AG08395 (cell line): Measurements from ENCODE around the gene IFNA4.
"Not testable (repeated sequence)": the region's sequence is repeated elsewhere in the genome, so short reads cannot be mapped to it uniquely, and the experiment has no call there.

Source experiments
- DNase-seq: peaks from one replicate; pipeline ENCODE4 v3.0.0; 2012; ENCODE audit warnings: mixed read lengths, low spot score

Gene IFNA4

DNA sequence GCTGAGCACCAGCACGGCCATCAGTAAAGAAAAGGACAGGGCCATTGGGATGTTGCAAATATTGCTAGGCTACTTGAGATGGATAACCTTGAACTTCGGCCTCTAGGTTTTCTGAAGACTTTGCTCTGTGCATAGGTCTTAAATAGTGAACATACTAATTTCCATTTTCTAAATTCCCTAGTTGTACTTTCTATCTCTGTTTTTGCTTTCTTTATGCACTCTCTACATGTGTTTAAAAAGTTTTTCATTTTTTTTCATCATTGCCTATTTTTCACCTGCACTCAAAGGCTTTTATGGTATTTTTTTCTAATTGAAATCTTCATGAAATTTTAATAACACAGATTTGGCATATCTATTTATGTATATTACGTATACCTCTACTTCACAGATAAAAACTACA is at the start of gene IFNA4:
Gene IFNA4, minus strand, starts transcription at position 101 of the 400 bp plus-strand sequence. Its CDS starts 56 bp downstream, at position 45.
- DNase-seq = not testable (repeated sequence)

DNA sequence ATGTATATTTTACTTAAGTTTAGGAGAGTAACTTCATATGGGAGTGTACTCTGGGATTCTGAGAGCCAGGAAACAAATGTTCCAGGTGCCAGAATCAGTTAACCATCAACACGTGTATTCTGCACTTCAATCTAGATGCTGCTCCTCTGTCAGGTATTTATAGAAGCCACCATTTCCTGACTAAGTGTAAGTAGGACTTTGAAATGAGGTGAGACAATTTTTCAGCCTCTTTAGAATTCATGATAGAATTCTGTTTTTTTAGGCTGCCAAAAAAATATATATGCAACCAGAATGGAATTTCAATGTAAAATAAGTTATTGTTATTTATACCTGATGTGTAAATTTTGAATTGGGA is 49.0 kb upstream of the IFNA4 start:
- DNase-seq = not testable (repeated sequence)

DNA sequence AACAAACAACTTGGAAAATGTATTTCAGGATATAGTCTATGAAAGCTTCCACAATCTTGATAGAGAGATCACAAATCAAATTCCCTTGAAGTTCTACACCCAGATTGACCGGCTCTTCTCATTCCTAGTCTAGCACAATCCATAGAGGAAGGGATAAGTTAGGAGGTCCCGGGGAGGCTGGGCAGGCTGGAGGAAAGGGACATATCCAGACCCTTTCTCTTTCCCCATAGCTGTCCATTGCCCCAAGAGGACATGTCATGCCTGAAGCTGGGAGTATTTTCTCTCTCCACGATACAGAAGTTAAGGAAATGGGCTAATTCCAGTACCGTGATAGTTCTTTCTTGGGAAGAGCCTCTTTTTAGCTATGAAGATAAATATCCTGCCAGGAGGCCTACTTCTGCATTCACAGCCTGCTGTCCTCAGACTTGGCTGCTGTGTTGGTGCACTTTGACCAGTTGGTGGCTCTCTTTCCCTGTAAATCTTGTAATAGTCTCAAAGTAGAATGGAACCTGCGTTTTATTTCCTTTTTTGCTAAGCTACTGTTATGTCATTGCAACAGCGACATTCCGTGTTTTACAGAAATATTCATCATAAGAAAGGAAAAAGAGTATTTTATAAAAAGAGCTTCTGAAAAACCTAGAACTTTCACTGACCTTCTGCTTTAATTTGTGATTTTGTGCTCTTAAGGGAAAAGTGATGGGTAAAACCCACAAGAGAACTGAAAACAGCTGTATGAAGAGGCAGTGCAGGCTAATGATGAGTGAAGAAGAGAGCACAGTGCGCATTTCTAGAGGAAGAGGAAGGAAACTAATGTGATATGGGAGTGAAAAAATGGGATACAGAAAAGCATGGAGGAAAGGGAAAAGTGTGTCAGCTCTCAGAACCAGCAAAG is 48.3 kb upstream of the IFNA4 start:
- DNase-seq = peak; percentile 41

DNA sequence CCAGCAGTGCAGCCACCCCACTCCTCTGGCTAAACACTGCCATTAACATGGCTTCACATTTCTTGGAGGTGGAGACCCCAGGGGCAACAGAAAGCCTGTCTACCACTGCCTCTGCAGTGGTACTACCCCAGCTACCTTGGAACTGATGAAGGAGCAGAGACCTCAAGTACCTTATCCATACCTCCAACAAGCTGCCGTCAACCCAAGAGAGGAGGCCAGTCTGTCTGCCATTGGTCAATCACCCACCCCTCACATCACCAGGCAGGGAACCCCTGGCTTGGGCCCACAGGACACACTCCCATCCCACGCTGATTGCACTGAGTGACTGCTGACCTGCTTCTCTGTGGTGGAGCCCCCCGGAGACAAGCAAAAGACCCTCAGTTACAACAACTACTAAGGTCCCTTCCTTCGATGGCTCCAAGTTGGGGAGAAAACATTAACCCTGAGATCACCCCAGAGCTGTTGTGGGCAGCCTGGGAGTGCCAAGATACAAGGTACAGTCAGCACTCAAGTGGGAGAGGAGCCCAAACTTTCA is 46.8 kb upstream of the IFNA4 start:
- DNase-seq = no peak

DNA sequence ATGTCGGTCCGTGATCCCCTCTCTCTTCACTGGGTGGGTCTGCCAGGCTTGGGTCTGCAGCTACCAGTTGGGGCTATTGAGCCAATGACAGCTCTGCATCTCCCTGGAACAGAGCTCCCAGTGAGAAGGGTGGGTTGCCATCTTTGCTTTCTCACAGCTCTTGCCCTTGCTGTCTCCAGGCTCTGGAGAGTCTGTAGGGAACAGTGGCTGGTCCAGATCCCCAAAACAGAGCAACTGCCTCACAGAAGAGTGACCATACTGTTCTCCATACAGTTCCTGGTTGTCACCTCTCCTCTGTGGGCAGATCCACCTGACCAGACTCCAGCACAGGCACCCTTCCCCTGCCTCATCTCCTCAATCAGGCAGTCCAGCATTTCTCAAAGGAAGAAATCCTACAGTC is 45.9 kb upstream of the IFNA4 start:
- no peak for DNase-seq

DNA sequence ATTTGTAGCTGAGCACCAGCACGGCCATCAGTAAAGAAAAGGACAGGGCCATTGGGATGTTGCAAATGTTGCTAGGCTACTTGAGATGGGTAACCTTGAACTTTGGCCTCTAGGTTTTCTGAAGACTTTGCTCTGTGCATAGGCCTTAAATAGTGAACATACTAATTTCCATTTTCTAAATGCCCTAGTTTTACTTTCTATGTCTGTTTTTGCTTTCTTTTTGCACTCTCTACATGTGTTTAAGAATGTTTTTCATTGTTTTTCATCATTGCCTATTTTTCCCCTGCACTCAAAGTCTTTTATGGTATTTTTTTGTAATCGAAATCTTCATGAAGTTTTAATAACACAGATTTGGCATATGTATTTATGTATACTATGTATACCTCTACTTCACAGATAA is 40.7 kb upstream of the IFNA4 start, which contains the start of gene IFNA17:
Gene IFNA17, minus strand, starts transcription at position 101 of the 400 bp plus-strand sequence. Its CDS starts 49 bp downstream, at position 52.
- DNase-seq = no peak

DNA sequence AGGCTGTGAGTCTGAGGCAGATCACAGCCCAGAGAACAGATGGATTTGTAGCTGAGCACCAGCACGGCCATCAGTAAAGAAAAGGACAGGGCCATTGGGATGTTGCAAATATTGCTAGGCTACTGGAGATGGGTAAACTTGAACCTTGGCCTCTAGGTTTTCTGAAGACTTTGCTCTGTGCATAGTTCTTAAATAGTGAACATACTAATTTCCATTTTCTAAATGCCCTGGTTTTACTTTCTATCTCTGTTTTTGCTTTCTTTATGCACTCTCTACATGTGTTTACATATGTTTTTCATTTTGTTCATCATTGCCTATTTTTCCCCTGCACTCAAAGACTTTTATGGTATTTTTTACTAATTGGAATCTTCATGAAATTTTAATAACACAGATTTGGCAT is 29.8 kb upstream of the IFNA4 start, which contains the start of gene IFNA16:
Gene IFNA16, minus strand, starts transcription at position 101 of the 400 bp plus-strand sequence. Its CDS starts 6 bp downstream, at position 95.
- not testable (repeated sequence) for DNase-seq

DNA sequence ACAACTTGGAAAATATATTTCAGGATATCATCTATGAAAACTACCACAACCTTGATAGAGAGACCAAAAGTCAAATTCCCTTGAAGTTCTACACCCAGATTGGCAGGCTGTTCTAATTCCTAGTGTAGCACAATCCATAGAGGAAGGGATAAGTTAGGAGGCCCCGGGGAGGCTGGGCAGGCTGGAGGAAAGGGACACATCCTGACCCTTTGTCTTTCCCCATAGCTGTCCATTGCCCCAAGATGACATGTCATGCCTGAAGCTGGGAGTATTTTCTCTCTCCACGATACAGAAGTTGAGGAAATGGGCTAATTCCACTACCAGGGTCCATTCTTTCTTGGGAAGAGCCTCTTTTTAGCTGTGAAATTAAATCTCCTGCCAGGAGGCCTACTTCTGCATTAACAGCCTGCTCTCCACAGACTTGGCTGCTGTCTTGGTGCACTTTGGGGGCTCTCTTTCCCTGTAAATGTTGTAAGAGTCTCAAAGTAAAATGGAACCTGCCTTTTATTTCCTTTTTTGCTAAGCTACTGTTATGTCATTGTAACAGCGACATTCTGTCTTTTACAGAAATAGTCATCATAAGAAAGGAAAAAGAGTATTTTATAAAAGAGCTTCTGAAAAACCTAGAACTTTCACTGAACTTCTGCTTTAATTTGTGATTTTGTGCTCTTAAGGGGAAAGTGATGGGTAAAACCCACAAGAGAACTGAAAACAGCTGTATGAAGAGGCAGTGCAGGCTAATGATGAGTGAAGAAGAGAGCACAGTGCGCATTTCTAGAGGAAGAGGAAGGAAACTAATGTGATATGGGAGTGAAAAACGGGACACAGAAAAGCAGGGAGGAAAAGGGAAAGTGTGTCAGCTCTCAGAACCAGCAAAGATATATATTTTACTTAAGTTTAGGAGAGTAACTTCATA is 26.3 kb upstream of the IFNA4 start:
- peak; percentile 4 for DNase-seq

DNA sequence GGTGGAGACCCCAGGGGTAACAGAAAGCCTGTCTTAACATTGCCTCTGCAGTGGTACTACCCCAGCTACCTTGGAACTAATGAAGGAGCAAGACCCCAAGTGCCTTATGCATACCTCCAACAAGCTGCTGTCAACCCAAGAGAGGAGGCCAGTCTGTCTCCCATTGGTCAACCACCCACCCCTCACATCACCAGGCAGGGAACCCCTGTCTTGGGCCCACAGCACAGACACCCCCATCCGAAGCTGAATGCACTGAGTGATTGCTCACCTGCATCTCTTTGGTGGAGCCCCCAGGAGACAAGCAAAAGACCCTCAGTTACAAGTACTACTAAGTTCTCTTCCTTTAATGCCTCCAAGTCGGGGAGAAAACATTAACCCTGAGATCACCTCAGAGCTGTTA is 24.8 kb upstream of the IFNA4 start:
- not testable (repeated sequence) for DNase-seq

DNA sequence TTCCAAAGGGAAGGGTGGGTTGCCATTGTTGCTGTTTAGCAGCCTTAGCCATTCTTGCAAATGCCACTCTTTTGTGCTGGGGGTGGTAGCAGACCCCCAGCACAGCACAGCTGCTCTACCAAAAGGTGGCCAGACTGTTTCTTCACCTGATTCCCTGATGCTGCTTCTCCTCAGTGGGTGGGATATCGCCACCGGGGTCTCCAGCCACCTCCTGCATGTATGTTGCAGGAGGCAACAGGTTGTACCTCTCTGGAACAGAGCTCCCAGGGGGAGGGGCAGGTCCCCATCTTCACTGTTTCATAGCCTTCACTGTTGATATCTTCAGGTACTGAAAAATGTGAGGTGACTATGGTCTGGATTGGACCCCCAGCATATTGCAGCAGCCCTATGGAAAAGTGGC is 23.4 kb upstream of the IFNA4 start:
- DNase-seq = not testable (repeated sequence)

DNA sequence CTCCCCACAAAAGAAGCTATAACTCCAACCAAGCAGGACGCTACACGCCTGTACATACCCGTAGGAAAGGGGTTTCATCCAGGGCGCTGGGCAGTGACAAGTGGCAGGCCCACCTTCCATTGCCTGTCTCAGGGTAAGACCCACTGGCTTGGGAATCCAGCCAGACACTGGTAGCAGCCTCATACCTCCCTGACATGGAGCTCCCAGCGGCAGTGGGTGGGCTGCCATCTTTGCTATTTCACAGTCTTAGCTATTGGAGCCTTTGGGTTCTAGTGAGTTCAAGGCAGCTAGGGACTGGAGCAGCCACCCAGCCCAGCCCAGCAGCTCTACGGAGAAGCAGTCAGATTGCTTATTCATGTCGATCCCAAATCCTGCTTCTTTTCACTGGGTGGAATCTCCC is 22.9 kb upstream of the IFNA4 start:
- no peak for DNase-seq

DNA sequence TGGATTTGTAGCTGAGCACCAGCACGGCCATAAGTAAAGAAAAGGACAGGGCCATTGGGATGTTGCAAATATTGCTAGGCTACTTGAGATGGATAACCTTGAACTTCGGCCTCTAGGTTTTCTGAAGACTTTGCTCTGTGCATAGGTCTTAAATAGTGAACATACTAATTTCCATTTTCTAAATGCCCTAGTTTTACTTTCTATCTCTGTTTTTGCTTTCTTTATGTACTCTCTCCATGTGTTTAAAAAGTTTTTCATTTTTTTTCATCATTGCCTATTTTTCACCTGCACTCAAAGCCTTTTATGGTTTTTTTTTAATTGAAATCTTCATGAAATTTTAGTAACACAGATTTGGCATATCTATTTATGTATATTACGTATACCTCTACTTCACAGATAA is 19.7 kb upstream of the IFNA4 start, which contains the start of gene IFNA10:
Gene IFNA10, minus strand, starts transcription at position 101 of the 400 bp plus-strand sequence. Its CDS starts 46 bp downstream, at position 55.
- not testable (repeated sequence) for DNase-seq

DNA sequence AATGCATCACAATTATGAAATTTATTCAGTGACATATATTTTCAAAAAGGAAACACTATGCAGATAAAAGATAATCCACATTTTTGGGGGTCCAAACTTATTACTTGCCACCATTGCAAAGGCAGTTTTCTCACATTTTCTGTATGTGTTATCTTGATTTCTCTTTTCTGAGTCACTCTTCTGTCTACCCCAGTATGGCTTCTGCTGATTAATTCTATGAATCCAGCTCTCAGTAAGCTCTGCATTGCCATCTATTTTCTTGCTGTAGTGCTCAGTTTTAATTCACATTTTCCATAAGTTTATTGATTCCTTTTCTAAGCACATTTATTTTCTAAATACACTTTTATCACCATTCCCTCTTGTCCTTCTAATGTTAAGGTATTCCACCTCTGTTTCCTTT is 17.8 kb upstream of the IFNA4 start:
- DNase-seq = no peak

DNA sequence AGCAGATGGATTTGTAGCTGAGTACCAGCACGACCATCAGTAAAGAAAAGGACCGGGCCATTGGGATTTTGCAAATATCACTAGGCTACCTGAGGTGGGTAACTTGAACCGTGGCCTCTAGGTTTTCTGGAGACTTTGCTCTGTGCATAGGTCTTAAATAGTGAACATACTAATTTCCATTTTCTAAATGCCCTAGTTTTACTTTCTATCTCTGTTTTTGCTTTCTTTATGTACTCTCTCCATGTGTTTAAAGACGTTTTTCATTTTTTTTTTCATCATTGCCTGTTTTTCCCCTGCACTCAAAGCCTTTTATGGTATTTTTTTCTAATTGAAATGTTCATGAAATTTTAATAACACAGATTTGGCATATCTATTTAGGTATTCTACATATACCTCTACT is 14.7 kb upstream of the IFNA4 start, which contains the start of gene IFNA7:
Gene IFNA7, minus strand, starts transcription at position 101 of the 400 bp plus-strand sequence. Its CDS starts 40 bp downstream, at position 61.
- not testable (repeated sequence) for DNase-seq

DNA sequence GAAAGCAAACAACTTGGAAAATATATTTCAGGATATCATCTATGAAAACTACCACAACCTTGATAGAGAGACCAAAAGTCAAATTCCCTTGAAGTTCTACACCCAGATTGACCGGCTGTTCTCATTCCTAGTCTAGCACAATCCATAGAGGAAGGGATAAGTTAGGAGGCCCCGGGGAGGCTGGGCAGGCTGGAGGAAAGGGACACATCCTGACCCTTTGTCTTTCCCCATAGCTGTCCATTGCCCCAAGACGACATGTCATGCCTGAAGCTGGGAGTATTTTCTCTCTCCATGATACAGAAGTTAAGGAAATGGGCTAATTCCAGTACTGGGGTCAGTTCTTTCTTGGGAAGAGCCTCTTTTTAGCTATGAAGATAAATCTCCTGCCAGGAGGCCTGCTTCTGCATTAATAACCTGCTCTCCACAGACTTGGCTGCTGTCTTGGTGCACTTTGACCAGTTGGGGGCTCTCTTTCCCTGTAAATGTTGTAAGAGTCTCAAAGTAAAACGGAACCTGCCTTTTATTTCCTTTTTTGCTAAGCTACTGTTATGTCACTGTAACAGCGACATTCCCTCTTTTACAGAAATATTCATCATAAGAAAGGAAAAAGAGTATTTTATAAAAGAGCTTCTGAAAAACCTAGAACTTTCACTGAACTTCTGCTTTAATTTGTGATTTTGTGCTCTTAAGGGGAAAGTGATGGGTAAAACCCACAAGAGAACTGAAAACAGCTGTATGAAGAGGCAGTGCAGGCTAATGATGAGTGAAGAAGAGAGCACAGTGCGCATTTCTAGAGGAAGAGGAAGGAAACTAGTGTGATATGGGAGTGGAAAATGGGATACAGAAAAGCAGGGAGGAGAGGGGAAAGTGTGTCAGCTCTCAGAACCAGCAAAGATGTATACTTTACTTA is 7.7 kb upstream of the IFNA4 start:
- DNase-seq = peak; percentile 3

DNA sequence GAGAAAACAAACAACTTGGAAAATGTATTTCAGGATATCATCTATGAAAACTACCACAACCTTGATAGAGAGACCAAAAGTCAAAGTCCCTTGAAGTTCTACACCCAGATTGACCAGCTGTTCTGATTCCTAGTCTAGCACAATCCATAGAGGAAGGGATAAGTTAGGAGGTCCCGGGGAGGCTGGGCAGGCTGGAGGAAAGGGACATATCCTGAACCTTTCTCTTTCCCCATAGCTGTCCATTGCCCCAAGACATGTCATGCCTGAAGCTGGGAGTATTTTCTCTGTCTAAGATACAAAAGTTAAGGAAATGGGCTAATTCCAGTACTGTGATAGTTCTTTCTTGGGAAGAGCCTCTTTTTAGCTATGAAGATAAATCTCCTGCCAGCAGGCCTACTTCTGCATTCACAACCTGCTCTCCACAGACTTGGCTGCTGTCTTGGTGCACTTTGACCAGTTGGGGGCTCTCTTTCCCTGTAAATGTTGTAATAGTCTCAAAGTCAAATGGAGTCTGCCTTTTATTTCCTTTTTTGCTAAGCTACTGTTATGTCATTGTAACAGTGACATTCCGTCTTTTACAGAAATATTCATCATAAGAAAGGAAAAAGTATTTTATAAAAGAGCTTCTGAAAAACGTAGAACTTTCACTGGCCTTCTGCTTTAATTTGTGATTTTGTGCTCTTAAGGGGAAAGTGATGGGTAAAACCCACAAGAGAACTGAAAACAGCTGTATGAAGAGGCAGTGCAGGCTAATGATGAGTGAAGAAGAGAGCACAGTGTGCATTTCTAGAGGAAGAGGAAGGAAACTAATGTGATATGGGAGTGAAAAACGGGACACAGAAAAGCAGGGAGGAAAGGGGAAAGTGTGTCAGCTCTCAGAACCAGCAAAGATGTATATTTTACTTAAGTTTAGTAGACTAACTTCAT is 4.3 kb downstream of the IFNA4 start:
- DNase-seq = not testable (repeated sequence)

DNA sequence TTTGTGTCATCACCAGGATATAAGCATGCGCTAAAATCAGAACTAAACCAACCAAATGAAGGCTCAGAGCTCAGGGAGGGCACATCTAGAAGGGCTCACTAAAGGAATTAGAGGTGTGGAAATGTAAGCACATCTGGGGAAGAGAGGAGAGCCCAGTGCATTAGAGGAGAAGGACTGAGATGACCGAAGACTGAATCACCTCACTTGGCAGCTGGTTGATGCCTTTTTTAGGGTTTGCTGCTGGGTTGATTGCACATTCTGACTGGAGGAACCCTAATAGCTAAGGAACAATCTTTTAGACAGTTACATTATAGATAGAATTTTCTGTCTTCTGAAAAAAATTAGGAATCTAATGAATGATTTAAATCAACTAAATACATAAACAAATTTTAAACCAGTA is 12.7 kb downstream of the IFNA4 start:
- DNase-seq = peak; percentile 4

DNA sequence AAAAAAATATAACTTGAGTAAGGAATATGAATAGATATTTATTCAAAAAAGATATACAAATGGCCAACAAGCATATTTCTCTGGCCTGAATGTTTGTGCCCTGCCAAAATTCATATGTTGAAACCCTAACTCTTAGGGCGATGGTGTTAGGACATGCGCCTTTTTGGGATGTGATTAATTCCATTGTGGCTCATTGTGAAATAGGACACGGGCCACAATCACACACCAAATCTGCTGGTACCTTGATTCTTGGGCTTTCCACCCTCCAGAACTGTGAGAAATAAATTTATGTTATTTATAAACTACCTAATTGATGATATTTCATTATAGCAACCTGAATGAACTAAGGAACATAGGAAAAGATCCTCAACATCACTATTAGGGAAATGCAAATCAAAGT is 15.2 kb downstream of the IFNA4 start:
- DNase-seq = no peak

DNA sequence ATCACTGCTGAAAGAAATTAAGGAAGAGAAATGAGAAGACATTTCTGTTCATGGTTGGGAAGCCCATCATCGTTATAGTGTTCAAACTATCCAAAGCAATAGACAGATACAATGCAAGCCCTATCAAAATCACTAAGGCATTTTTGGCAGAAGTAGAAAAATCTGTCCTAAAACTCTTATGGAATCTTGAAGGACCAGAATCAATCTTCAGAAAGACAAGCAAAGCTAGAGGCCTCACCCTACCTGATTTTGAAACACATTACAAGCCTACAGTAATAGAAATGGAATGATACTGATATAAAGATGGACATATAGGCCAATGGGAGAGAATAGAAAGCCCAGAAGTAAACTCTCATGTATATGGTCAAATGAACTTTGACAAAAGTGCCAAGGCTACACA is 16.0 kb downstream of the IFNA4 start:
- no peak for DNase-seq

DNA sequence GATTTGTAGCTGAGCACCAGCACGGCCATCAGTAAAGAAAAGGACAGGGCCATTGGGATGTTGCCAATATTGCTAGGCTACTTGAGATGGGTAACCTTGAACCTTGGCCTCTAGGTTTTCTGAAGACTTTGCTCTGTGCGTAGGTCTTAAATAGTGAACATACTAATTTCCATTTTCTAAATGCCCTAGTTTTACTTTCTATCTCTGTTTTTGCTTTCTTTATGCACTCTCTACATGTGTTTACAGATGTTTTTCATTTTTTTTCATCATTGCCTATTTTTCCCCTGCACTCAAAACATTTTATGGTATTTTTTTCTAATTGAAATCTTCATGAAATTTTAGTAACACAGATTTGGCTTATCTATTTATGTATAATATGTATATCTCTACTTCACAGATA is 20.8 kb downstream of the IFNA4 start, which contains the start of gene IFNA21:
Gene IFNA21, minus strand, starts transcription at position 101 of the 400 bp plus-strand sequence. Its CDS starts 48 bp downstream, at position 53.
- not testable (repeated sequence) for DNase-seq
